NCI-H2107 (cell line): ENCODE data around the gene CDCA3.

Experiments used
- DNase-seq: peaks from one replicate; lab custom pipeline; 2025; lab: John Stamatoyannopoulos, UW

The CDCA3 gene

GRCh38 chr12:6831450-6831995, 19.6 kb downstream of the CDCA3 start:
- no peak for DNase-seq

DNA sequence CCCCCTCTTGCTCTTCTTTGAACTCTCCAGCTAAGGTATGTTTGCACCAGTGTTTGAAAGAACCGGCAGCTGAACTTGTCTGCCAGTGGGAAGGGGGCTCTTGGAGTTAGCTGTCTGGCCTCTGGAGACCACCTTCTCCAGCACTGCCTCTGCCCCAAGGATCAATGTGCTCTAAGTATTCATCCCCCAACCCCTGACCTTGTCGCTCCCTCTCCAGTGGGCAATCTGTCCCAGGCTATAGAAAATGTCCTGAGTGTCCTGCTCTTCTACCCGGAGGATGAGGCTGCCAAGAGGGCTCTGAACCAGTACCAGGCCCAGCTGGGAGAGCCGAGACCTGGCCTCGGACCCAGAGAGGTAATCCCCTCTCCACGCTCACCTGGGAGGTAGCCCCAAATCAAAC, 20.1 kb downstream of the CDCA3 start:
- DNase-seq, result no peak

DNA sequence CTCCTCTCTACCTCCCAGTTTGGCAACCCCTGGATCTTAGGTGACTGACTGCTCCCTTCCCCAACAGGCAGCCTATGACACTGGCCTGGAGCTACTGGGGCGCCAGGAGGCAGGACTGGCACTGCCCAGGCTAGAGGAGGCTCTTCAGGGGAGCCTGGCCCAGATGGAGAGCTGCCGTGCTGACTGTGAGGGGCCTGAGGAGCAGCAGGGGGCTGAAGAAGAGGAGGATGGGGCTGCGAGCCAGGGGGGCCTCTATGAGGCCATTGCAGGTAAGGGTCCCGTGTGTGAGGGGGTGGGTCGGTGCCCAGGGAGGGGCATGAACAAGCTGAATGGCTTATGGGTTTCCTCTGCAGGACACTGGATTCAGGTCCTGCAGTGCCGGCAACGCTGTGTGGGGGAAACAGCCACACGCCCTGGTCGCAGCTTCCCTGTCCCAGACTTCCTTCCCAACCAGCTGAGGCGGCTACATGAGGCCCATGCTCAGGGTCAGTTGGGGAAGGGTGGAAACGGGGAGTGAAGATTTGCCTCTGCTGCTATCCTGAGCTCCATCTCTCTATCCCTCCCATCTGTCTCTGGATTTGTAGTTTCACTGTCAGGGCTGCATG, 20.7 kb downstream of the CDCA3 start:
- no peak for DNase-seq

- no peak for DNase-seq
Measured at GRCh38 chr12:6829536-6830220, 21.4 kb downstream of the CDCA3 start.

DNA sequence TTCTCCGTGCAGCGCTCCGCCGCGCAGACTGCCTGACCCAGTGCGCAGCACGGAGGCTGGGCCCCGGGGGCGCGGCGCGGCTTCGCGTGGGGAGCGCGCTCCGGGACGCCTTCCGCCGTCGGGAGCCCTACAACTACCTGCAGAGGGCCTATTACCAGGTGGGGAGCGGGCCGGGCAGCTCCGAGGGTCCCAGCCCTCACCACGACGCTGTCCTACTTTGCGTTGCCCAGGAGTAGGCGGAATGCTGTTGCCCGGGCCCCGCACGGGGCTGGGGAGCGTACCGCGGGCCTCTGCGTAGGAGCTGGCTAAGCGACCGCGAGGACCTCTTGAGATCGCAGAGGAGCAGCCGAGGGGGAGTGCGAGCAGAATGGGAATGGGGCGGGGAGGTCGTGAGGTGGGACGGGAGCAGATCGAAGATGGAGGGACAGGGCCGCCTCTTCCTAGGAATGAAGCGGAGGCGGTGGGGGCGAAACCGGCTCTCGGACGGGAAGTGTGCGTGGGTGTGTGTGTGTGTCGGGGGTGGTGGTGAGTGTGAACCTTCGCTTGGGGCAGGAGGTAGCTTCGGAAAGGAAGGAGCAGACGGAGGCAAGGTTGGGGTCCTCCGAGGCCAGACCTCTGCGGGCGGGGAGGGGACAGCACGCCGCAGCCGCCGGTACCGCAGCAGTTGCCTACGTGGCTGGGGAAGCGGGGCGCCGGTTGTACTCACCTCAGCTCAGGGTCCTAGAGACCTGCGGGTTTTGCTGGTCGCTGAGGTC, 22.1 kb downstream of the CDCA3 start:
- DNase-seq, result peak; percentile 21

DNA sequence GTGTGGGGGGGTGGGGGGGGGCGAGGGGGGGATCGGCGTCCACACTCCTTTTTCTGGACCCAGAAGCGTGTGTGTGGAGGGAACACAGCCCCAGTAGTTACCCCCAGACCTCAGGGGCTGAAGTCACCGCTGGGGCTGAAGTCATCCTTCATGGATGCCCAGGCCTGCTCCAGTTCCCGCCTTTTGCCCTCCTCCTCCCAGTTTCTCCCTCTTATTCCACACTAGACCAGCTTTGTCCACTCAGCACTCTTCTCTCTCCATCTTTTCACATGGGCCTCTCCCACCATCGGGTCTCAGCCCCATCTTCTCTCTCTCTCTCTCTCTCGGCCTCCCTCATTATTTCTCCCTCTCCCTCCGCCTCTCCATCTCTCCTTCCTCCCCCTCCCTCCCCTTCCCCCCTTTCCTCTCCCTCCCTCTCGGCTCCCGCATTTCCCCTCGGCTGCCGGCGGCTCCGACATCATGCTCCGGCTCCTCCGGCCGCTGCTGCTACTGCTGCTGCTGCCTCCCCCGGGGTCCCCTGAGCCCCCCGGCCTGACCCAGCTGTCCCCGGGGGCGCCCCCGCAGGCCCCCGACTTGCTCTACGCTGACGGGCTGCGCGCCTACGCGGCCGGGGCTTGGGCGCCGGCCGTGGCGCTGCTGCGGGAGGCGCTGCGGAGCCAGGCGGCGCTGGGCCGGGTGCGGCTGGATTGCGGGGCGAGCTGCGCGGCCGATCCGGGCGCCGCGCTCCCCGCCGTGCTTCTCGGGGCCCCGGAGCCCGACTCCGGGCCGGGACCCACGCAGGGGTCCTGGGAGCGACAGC, 22.9 kb downstream of the CDCA3 start, which contains the start of gene P3H3:
Gene P3H3, plus strand, starts transcription at position 426 of the 799 bp plus-strand sequence. Its CDS starts 34 bp downstream, at position 460.
- DNase-seq, result no peak

DNA sequence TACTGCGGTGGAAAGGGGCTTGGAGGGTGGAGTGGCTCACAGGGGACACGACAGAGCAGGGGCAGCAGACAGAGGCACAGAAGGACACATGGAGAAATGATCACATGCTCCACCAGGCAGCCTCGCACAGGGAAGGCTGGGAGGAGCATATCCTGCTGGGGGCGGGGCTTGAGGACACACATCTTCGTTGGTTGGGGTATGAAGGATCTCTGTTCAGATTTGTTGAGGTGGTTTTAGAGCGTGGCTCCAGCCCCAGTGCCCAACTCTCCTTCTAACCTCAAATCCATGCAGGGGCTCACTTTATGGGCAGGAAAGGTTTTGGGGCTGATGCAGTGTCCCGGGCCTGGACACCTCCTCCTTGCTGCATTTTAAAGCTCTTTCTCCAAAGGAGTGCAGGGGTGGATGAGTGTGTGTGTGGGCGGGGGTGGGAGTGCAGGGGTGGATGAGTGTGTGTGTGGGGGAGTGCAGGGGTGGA, 23.6 kb downstream of the CDCA3 start:
- DNase-seq, result peak; percentile 58

DNA sequence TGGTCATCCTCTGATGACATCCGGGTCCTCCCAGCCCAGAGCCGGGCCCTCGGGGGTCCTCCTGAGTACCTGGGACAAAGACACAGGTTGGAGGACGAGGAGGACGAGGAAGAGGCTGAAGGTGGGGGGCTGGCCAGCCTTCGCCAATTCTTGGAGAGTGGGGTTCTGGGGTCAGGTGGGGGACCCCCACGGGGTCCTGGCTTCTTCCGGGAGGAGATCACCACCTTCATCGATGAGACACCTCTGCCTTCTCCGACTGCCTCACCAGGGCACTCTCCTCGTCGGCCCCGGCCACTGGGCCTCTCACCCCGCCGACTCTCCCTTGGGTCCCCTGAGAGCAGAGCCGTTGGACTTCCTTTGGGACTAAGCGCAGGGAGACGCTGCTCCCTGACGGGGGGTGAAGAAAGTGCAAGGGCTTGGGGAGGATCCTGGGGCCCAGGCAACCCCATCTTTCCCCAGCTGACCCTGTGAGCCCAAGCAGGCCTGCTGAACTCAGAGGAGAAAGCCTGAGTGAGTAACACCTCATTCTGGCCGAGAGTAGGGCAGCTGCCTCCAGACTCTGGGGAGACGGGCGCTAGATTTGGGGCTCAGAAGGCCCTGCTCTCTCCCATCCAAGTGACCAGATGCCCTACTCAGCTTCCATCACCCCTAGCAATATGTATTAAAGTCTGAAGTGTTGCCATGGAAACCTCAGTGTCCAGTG, 24.2 kb downstream of the CDCA3 start:
- no peak for DNase-seq

GRCh38 chr12:6826125-6826733, 24.9 kb downstream of the CDCA3 start:
- no peak for DNase-seq

DNA sequence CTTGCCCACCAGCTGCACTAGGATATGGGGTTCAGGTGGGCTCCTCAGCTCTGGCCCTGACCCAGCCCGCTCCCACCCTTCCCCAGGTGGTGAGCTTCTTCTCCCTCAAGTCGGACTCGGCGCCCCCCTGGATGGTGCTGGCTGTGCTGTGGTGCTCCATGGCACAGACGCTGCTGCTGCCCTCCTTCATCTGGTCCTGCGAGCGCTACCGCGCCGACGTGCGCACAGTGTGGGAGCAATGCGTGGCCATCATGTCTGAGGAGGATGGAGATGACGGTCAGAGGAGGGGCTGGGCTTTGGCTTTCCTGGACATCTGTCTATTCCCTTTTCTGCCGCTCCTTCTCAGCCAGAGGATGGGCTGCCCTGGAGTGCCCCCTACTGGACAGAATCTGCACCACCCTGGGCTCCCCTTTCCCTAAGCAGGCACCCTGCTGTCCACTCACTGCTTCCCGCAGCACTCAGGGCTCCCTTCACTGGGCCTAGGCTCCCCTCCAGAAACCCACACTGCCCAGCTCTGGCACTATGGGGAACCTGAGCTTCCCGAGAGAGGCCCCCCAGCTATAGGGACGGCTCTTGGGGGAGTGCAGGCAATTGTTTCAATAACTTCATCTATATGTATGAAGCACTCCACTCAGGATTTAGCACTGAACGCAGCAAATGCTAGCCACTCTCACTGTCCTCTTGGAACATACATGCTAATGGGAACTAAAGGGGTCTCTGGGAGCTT, 25.5 kb downstream of the CDCA3 start:
- DNase-seq, result peak; percentile 64

DNA sequence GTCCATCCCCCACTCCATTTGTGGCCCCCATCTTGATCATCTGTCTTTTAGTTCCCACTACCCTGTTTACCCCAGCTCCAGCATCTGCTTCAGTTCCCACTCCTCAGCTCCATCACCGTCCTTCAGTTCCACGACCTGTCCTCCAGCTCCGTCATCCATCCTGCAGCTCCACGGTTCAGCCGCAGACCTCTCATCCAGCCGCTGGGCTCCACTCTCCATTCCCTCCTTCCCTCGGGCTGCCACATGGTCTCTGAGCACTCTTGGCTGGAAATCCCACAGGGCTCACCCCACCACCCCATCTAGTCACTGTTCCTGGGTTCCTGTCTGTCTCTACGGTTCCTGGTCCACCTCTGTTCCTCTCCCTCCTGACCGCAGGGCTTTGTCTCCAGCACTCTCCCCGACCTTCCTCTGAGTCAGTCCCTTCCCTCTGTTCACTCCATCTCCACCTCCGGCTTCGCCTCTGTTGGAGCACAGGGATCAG, 26.1 kb downstream of the CDCA3 start:
- DNase-seq, result no peak

GRCh38 chr12:6824085-6824775, 26.9 kb downstream of the CDCA3 start:
- no peak for DNase-seq

- no peak for DNase-seq
Measured at GRCh38 chr12:6823182-6824084, 27.7 kb downstream of the CDCA3 start.

- no peak for DNase-seq
Measured at GRCh38 chr12:6822426-6823135, 28.5 kb downstream of the CDCA3 start.

DNA sequence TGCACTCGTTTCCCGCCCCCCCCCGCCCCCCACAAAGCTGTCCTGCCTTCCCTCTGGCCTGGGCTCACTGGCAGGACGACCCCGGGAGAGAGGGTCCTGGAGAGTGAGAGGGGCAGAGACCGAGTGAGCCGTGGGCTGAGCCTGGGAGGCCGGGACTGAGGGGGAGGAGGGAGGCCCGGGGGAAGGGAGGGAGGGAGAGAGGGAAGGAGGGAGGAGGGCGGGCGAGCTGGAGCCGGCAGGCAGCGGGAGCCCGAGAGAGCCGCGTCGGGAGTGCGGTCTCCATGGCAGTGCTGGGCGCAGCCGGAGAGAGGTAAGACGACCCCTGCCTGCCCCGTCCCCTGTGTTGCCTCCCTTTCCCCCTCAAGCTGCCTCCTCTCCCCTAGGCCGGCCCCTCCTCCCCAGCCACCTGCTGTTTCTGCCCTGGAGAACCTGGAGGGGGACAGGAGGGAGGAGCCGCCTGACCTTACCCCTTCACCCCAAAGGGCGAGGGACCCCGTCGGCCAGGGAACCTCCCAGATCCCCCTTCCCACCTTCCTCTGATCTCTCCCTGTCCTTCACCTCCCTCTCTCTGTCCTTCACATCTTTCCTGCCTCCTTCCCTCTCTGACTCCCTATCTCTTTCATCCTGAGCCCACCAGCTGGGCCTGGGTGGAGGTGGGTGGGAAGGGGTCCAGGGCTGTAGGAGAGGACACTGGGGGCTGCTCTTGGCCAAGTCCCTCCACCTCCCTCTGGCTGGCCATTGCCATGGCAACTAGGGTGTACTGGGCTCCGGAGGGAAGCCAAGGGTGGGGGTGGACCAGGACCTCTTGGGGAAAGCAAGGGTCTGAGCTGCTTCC, 29.3 kb downstream of the CDCA3 start, which contains the start of gene GPR162:
Gene GPR162, plus strand, starts transcription at position 231 of the 835 bp plus-strand sequence. CDS start 2,078 bp downstream, outside the sequence.
- peak; percentile 56 for DNase-seq

DNA sequence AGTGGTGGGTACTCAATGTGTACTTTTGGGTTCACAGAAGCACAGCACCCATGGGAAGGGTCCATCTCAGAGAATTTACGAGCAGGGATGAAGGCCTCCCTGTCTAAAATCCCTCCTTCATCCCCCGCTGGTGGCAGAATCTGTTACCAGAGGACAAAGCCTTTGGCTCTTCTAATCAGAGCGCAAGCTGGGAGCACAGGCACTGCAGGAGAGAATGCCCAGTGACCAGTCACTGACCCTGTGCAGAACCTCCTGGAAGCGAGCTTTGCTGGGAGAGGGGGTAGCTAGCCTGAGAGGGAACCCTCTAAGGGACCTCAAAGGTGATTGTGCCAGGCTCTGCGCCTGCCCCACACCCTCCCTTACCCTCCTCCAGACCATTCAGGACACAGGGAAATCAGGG, 30.9 kb downstream of the CDCA3 start:
- no peak for DNase-seq
